Activated naive CD8-positive, alpha-beta T cell treated with anti-CD3 and anti-CD28 coated beads, Interleukin-2, amount 10 ng/mL, durations not matched to agents 7 days and 5 days (primary cell): ENCODE data around the gene PLXNB2. TPM values are rescaled to one million over a fixed set of nuclear protein-coding genes. Genes with fewer than 3 reads are reported as not detected.
A peak's percentile ranks its signal among the peaks of the same experiment; 100 is the strongest.

Experiments
- ATAC-seq: fragments of 150-1000 bp; cut with Tn5 transposase; one replicate; pipeline ENCODE4 v1.10.0; 2021; ENCODE audit warnings: low read depth, moderate library complexity
- POLR2A ChIA-PET: fragments of 350-600 bp; sonication (Branson Sonifier 250); formaldehyde crosslinking; loops from one replicate; lab custom pipeline; 2021; ENCODE audit warnings: antibody characterized with exemption; lab: Charles Lee
- DNase-seq: peaks from one replicate; pipeline ENCODE4 v3.0.0; 2021
- H3K27ac Mint-ChIP-seq: one replicate; pipeline ENCODE4 v1.8.0; 2022; ENCODE audit warnings: mild to moderate bottlenecking, mixed read lengths
- H3K27me3 Mint-ChIP-seq: one replicate; pipeline ENCODE4 v1.8.0; 2022; ENCODE audit warnings: mild to moderate bottlenecking, moderate library complexity, mixed read lengths
- H3K36me3 Mint-ChIP-seq: one replicate; pipeline ENCODE4 v1.8.0; 2021; ENCODE audit warnings: mild to moderate bottlenecking, mixed read lengths
- H3K4me1 Mint-ChIP-seq: one replicate; pipeline ENCODE4 v1.8.0; 2021; ENCODE audit warnings: mixed read lengths
- H3K4me3 Mint-ChIP-seq: one replicate; pipeline ENCODE4 v1.8.0; 2022; ENCODE audit warnings: mild to moderate bottlenecking, moderate library complexity, mixed read lengths
- H3K9me3 Mint-ChIP-seq: one replicate; pipeline ENCODE4 v1.8.0; 2021; ENCODE audit warnings: mixed read lengths
- total RNA-seq, 2 experiments: library from RNA; stranded (reverse); gene quantifications; one replicate each; pipeline ENCODE4 v1.2.3, GENCODE V29; 2021

The PLXNB2 gene
- total RNA-seq, 2 experiments from 2014 or later: 43.0 to 45.8 TPM

GRCh38 chr22:50248196-50249081 lies 59.0 kb downstream of the PLXNB2 start:
- Mint-ChIP-seq H3K27me3 (no peaks in the 10 kb centered on the region), H3K27ac (no peak overlapping the region)
- DNase-seq: no peak

GRCh38 chr22:50247748-50248147 lies 59.7 kb downstream of the PLXNB2 start:
- peaks cover 16% of the 10 kb centered on the region for H3K4me1 Mint-ChIP-seq
- DNase-seq (no peak), ATAC-seq (no peak)
- no peaks in the 10 kb centered on the region for H3K9me3 Mint-ChIP-seq
- H3K27ac Mint-ChIP-seq: peak overlapping the region; percentile 70
- no peaks in the 10 kb centered on the region for H3K27me3 Mint-ChIP-seq
- H3K36me3 Mint-ChIP-seq: peaks cover 5% of the 10 kb centered on the region
- POLR2A ChIA-PET: no interaction called here
- H3K4me3 Mint-ChIP-seq: no peak overlapping the region

More at GRCh38 chr22:50248196-50249081, 59.0 kb downstream of the PLXNB2 start:
- POLR2A ChIA-PET: no interaction called here
- no peak for ATAC-seq
- H3K9me3 Mint-ChIP-seq: no peaks in the 10 kb centered on the region
- no peak overlapping the region for H3K4me3 Mint-ChIP-seq
- H3K36me3 Mint-ChIP-seq: peaks cover 5% of the 10 kb centered on the region
- H3K4me1 Mint-ChIP-seq: peaks cover 15% of the 10 kb centered on the region

- peak overlapping the region; percentile 25 for H3K27ac Mint-ChIP-seq
- no peaks in the 10 kb centered on the region for H3K27me3 Mint-ChIP-seq
Observed at GRCh38 chr22:50246242-50247175, 60.9 kb downstream of the PLXNB2 start.

GRCh38 chr22:50245214-50246072 lies 62.0 kb downstream of the PLXNB2 start:
- Mint-ChIP-seq H3K4me1 (peaks cover 30% of the 10 kb centered on the region), H3K4me3 (peak overlapping the region; percentile 99), H3K9me3 (no peaks in the 10 kb centered on the region), H3K27me3 (no peaks in the 10 kb centered on the region), H3K36me3 (peaks cover 5% of the 10 kb centered on the region), H3K27ac (peak overlapping the region; percentile 99)
- DNase-seq: no peak
- no peak for ATAC-seq
- POLR2A ChIA-PET: interaction anchor here (0.8 to 1.1 kb wide), 2 partner anchors 54 to 375 kb away, joined by 3 to 4 read pairs; no protein-coding TSS in a partner anchor

More at GRCh38 chr22:50246242-50247175, 60.9 kb downstream of the PLXNB2 start:
- Mint-ChIP-seq H3K4me3 (peak overlapping the region; percentile 55), H3K36me3 (peaks cover 5% of the 10 kb centered on the region), H3K9me3 (no peaks in the 10 kb centered on the region), H3K4me1 (peaks cover 26% of the 10 kb centered on the region)
- ATAC-seq (no peak), DNase-seq (no peak)
- POLR2A ChIA-PET: interaction anchor here (1.1 kb wide), 1 partner anchor 55 kb away, joined by 3 read pairs; no protein-coding TSS in a partner anchor

- Mint-ChIP-seq H3K9me3 (no peaks in the 10 kb centered on the region), H3K27me3 (no peaks in the 10 kb centered on the region), H3K4me1 (peaks cover 26% of the 10 kb centered on the region), H3K4me3 (peak within 1 kb of the TSS; percentile 99), H3K27ac (peak within 1 kb of the TSS; percentile 99), H3K36me3 (peaks cover 5% of the 10 kb centered on the region)
- ATAC-seq: peak; percentile 81
- POLR2A ChIA-PET: interaction anchor here (0.7 to 2.9 kb wide), 14 partner anchors 12 to 383 kb away, joined by 3 to 14 read pairs (median 4); partner anchors contain the start of genes ARSA, PPP6R2 and SCO2
- DNase-seq: peak; percentile 97
Observed at GRCh38 chr22:50244420-50245213, 62.8 kb downstream of the PLXNB2 start, which contains the start of gene TUBGCP6. Gene TUBGCP6 (minus strand): TSS chr22:50245023. CDS start chr22:50244459, 564 bp downstream.

- peaks cover 5% of the 10 kb centered on the region for H3K36me3 Mint-ChIP-seq
- POLR2A ChIA-PET: interaction anchor here (0.7 to 2.9 kb wide), 14 partner anchors 12 to 384 kb away, joined by 3 to 14 read pairs (median 4); partner anchors contain the start of genes ARSA, PPP6R2 and SCO2
- H3K27me3 Mint-ChIP-seq: no peaks in the 10 kb centered on the region
- H3K4me1 Mint-ChIP-seq: peaks cover 26% of the 10 kb centered on the region
- ATAC-seq: peak; percentile 39
- H3K27ac Mint-ChIP-seq: peak overlapping the region; percentile 99
- peak overlapping the region; percentile 99 for H3K4me3 Mint-ChIP-seq
- no peak for DNase-seq
- H3K9me3 Mint-ChIP-seq: no peaks in the 10 kb centered on the region
Observed at GRCh38 chr22:50243685-50244419, 63.6 kb downstream of the PLXNB2 start.

GRCh38 chr22:50242406-50242949 lies 65.0 kb downstream of the PLXNB2 start:
- Mint-ChIP-seq H3K27ac (peak overlapping the region; percentile 34), H3K27me3 (no peaks in the 10 kb centered on the region), H3K36me3 (peaks cover 3% of the 10 kb centered on the region), H3K4me3 (peak overlapping the region; percentile 99), H3K9me3 (no peaks in the 10 kb centered on the region), H3K4me1 (peaks cover 24% of the 10 kb centered on the region)
- no peak for DNase-seq
- ATAC-seq: no peak
- POLR2A ChIA-PET: interaction anchor here (0.6 to 2.9 kb wide), 5 partner anchors 8 to 378 kb away, joined by 3 to 14 read pairs (median 5); partner anchors contain the start of genes HDAC10 and SCO2

GRCh38 chr22:50238755-50239154 lies 68.7 kb downstream of the PLXNB2 start:
- Mint-ChIP-seq H3K4me3 (no peak overlapping the region), H3K27ac (no peak overlapping the region), H3K9me3 (no peaks in the 10 kb centered on the region), H3K27me3 (no peaks in the 10 kb centered on the region), H3K4me1 (peaks cover 23% of the 10 kb centered on the region), H3K36me3 (peaks cover 18% of the 10 kb centered on the region)
- POLR2A ChIA-PET: no interaction called here
- no peak for DNase-seq
- no peak for ATAC-seq

- no peak overlapping the region for H3K27ac Mint-ChIP-seq
- peaks cover 12% of the 10 kb centered on the region for H3K4me1 Mint-ChIP-seq
- POLR2A ChIA-PET: no interaction called here
- ATAC-seq (no peak), DNase-seq (no peak)
- no peaks in the 10 kb centered on the region for H3K27me3 Mint-ChIP-seq
- H3K4me3 Mint-ChIP-seq: no peak overlapping the region
- peaks cover 18% of the 10 kb centered on the region for H3K36me3 Mint-ChIP-seq
- no peaks in the 10 kb centered on the region for H3K9me3 Mint-ChIP-seq
Observed at GRCh38 chr22:50236731-50237409, 70.6 kb downstream of the PLXNB2 start.

- POLR2A ChIA-PET: no interaction called here
Observed at GRCh38 chr22:50233223-50233622, 74.2 kb downstream of the PLXNB2 start.

More at GRCh38 chr22:50233223-50233622, 74.2 kb downstream of the PLXNB2 start:
- H3K36me3 Mint-ChIP-seq: peaks cover 21% of the 10 kb centered on the region
- H3K9me3 Mint-ChIP-seq: no peaks in the 10 kb centered on the region
- DNase-seq (no peak), ATAC-seq (no peak)
- H3K27ac Mint-ChIP-seq: no peak overlapping the region
- no peak overlapping the region for H3K4me3 Mint-ChIP-seq
- no peaks in the 10 kb centered on the region for H3K27me3 Mint-ChIP-seq
- peaks cover 3% of the 10 kb centered on the region for H3K4me1 Mint-ChIP-seq
